HG03558 (cell line): ENCODE measurements around the gene NEK6.

Experiments
- ATAC-seq: cut with Tn5 transposase; IDR thresholded peaks from one replicate; pipeline ENCODE4 v1.9.1; 2021; ENCODE audit warnings: moderate number of reproducible peaks; ENCODE audit not compliant: unreplicated experiment; ENCODE audit errors: extremely low read depth

The NEK6 gene

DNA sequence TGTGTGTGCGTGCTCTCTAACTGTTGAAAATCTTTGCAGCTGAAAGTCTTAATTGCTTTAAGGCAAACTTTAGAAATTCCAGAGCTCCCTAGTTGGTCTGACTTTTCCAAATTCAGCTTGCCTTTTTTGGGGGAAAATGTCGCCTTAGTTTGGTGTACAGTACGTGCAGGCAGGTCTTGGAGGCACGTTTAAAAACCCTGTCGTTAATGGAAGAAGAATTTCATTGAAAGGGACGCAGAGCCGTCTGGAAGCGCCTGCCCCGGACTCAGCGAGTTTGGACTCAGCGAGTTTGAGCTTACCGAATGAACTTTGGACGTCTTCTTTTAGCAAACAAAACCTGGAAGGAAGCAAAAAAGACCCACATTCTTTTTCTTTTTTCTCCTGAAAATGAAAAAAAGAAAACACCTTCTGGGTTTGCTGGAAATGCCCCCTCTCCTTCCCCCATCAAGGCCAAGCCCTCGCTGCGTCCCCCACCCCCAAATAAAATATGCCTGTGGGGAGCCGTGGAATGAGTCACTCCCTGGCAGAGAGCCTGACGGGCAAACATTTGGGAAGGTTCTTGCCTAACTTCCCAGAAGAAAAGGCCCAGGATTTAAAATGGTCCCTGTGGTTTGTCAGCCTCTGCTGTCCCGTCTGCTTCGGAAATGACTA is 1.5 kb downstream of the NEK6 start:
- no peak for ATAC-seq

DNA sequence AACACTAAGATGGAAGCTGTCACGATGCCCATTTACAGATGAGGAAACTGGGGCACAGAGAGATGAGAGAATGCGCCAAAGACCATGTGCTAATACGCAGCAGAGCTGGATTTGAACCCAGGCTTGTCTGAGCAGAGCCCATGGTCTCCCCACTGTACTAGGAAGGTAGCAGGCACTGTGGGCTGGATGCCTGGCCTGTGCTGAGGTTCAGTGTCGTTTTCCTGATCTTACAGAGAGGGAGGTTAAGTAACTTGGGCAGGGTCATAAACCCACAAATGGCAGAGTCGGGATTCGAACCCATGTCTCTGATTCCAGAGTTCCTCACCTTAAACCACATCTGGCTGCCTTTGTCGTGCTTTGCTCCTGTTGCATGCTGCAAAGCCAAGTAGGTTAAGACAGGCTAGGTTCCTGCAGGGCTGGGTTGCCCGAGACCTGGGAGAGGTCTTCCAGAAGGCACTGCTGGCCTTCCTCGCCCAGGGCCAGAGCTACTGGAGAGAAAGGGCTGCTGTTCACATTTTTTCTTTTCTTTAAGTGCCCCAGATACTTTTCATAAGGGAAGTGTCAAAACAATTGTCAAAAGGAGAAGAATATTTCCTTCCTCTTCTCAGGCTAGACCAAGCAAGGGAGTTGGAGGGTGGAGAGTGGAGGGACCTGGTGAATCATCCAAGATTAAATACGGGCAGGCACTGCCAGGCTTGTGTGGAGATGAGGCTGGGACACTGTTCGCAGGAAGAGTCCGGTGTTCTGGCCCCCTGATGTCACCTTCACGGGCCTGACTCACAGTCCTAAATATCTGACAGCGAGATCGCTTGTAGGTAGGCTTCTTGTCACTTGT is 3.2 kb downstream of the NEK6 start:
- no peak for ATAC-seq

DNA sequence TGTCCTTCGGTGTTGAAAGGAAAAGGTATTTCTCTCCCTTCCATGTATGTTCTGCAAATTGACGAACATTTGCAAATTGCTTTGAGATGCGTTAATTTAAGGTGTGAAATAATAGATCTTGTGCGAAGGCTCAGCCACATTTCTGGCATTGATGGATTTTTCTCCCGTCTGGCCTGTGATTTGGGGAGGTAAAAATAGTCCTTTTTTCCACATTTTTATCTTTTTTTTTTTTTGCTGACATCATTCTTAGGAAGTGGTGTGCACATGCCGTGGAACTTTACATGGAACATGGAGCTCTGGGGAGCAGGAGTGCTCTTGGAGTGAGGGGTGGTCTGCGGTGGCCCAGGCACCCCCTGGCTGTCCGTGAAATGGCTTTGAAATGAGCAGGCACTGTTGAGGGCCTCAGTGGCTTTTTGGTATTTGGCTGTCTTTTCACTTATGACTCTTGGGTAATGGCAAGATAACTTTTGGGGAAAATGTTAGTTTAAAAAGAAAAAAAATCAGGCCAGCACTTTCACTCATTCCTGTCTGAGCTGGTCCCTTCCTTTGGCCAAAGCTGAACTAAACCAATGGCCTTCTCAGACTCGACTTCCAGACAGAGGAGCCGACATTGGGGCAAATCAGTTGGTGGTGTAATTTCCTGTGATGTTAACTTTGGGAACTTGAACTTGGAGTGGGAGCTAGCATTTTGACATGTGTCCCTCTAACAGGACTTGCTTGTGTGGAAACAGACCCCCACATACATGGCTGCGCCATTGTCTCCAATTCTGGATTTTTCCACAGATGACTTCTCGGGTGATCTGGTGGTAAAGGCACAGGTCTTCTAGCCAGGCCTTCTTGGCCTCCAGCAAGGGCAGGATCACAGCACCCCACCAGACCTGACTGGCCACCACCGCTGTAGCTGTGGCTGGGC is 4.2 kb downstream of the NEK6 start:
- no peak for ATAC-seq

DNA sequence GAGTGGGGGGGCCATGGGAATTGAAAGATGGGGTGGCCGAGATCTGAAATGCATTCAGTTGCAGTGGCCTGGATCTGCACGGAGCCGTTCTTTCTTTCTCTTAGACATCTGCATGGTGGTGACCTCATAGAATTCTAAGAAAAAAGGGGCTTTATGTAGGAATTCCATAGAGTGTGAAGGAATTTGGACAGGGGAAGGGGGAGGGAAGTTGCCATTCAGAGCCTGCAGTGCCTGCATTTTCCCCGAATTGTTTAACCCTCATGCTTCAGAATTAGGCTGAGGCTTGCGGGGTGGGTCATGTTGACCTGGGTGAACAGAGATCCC is 4.9 kb downstream of the NEK6 start:
- ATAC-seq, result no peak

DNA sequence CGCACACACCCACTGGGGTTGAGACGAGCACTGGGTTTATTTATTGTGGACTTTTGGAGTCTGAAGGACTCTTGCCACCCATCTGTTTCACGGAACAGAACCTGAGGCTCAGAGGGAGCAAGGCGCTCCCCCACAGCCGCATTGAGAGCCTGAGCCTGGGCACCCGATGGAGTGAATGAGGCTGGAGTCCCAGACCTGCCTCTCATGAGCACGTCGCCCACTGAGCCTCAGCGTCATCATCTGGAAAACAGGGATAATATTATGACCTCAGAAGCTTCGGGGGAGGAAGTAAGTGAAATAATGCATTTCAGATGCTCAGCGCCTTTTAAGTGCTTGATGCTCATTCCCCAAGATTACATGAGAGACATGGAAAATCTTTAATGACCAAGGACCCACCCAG is 5.5 kb downstream of the NEK6 start:
- ATAC-seq, result no peak

DNA sequence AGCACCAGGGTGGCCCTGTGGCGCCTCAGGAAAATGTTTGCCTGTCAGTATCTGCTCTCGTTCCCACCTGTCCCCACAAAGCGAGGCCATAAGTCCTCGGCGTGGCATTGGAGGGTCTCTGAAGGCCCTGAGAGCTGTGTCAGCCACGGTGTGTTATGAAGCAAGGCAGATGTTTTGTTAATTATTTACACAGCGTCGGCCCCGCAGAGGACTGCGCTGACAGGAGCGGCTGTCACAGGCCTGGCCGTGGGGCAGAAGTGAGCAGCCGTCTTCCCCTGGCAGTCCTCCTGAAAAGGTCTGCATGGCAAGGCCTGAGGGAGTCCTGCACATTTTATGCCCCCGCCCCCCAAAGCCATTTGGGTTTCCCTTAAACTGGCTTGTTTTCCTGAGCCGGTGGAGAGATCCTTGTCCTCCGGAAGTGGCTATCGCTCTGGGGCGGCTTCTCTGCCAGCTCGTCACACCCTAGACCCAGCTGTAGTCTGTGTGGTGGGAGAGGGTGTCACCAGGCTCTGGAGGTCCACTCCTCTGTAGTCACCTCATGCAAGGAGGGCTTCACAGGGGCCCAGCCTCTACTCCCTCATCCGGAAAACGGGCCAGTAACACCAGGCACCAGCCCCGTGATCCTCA is 6.2 kb downstream of the NEK6 start:
- ATAC-seq, result no peak

DNA sequence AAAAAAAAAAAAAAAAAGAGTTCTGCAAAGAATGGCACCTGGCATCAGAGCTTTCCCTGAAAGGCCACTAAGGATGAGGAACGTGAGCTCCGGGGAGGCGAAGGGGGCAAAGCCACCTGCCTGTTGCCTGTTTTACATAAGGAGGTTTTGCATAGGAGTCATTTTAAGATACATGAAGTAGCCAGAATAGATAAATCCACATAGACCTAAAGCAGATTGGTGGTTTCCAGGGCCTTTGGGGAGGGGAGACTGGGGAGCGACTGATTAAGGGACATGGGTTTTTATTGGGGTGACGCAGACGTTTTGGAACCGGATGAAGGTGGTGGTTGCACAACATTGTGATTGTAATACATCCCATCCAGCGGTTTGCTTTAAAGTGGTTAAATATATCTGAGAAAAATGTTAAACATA is 7.1 kb downstream of the NEK6 start:
- ATAC-seq, result peak; percentile 60

DNA sequence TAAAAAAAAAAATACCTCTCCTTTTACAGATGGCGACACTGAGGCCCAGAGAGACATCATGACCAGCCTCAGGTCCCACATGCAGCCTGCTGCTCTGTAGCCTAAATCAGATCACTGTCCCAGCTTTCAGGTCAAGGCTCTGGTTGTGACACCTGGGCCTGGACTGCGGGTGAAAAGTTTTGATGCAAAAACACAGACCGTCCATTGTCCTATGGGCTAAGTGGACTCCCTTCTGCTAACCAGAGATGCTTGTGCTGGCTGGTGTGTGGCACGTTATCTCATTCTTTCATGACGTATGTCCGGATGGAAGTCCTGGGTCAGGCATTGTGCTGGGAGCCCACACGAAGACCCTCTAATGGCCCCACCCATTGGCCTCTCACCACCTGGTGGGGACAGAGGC is 7.8 kb downstream of the NEK6 start:
- ATAC-seq, result no peak

DNA sequence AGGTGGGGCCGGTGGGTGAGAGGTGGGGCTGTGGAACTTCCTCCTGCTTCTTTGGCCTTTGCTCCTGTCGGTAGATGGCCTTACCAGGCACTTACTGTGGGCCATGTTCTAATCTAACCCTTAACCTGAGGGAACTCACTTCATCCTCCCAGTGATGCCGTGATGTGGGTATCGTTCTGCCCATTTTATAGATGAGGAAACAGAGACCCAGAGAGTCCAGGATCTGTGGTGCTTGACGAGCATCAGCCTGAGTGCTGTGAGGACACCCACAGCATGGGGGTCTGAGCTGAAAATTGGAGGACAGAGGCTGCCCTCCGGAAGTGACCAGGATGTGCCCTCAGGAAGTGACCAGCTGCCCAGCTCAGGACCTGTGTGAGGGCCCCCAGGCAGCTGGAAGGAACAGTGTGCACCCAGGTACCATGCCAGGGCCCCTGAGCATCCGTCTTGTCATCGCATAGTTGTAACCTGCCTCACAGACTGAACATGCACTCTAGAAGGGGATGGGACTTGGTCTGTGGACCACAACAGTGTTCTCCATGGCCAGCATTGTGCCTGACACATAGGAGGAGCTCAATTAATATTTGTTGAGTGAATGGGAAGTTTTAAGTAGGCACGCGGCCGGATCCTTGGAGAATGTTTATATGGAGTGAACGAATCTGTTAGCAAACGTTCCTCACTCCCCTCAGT is 8.5 kb downstream of the NEK6 start:
- ATAC-seq, result no peak

DNA sequence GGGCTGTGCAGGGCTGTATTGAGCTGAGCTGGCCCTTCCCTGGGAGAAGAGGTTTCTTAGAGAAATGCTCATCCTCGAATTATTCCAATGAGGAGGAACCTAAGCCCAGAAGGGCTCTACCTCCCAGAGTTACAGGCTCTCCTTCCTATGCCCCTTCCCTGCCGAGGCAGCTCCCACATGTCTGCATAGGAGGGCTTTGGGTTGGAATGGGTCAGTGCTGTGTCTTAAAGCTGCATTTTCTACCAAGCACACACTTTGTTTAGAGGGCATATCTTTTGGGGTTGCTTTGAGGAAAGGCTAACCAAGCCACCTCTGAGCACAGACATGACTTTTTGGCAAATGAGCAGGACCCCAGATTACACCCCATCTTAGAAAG is 9.1 kb downstream of the NEK6 start:
- ATAC-seq, result no peak

DNA sequence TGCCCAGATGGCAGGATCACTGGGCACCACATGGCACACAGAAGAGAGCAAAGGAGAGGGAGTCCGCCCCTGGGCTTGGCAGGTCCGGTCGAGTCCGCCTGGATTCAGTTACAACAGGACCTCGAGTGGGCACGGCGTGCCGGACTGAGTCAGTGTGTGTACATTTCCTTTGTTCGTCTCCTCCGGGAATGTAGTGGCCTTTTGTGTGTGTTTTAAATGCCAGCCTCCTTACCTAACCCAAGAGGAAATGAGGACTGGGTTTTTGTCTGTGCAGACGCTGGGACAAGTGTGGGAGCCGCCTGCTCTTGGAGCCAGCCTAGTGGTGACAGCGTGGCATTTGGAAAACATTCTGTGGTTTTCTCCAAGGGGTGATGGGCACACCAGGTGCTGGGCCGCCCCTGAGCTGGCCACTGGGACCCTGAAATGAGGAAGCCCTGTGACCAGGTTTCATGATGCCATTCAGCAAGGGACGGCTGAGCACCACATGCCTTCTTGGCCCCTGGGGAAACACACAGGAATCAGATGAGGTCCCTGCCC is 9.6 kb downstream of the NEK6 start:
- ATAC-seq, result no peak

DNA sequence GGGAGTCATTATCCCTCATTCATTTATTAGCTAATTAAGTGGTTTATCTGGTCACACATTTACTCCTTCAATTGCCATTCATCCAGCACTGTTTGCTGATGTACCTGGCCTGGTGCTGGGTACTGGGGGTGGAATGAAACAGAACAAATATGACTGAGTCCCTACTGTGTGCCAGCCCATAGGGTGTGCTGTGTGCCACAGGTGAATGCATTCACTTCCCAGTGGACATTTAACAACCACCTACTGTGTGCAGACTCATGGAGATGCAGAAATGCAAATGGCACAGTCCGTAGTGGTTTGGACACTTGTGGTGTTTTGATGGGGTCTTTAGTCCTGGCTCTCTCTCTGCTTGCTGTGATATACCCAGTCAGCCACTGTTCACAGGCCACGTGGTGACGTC is 10.5 kb downstream of the NEK6 start:
- no peak for ATAC-seq

DNA sequence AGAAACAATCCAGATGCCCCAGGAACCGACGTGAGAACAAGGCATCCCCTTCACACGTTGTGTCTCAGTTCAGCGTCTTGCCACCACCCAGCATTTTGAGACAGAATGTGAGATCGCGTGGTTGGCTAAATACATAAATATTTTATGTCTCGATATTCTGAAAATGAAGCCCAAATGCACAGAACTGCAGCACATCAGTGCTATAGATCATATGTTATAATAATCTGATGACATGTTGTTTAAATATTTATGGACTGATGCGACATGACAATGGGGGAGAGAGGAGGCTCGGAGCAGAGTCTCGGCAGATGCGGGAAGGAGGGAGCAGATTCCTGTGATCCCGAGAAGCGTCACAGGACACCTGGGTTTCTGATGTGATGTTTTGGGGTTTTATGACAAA is 10.9 kb downstream of the NEK6 start:
- ATAC-seq, result no peak

DNA sequence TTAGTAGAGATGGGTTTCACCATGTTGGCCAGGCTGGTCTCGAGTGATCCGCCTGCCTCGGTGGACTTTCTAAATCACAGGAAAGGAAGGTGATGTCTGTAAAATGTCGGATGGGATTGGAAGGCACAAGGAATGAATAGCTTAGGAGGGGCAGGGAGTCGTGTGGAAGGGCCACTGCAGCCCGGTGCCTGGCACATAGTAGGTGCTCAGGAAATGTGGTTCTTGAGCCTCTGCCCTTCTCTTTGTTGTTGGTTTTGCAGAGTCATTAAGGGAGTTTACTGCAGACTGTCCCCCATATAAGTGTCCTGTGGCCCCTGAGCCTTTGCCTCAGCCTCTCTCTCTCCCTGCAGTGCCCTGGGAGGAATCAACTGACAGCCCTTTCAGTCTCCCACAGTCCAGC is 11.8 kb downstream of the NEK6 start:
- no peak for ATAC-seq

DNA sequence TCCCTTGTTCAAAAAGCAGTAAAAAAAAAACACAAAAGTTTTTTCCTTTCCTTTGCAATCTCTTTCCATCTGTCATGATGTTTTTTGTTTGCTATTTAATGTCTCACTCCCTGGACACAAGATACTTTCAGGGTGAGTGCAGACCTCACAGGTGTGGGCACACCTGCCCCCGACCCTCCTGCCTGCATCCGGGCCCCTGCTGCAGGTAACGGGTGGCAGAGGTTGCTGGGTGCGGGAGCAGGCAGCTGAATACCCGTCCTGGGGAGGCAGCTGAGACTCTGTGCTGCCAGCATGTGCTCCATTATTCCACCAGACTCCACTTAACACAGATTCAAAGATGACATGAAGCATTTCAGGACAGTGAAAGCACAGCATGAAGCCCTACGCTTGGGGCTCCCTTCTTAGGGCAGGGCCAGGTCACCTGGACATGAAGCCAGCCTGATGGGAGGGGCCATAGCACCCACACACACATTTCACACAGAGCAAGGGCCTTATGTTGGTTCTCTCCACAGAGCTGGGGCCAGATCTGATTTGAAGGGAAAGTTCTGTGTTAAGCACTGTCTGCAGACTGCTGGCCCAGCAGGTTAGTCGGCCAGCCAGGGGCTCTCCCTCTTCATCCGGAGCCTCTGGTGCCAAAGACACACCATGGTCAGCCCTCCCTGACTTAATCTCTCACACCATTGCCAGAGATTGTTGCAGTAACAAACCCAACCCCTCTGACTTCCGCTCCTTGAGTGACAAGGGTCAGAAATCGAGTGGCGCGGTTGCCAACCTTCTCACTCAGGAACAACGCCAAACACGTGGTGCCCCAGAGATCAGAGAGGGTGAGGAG is 13.0 kb downstream of the NEK6 start:
- no peak for ATAC-seq

DNA sequence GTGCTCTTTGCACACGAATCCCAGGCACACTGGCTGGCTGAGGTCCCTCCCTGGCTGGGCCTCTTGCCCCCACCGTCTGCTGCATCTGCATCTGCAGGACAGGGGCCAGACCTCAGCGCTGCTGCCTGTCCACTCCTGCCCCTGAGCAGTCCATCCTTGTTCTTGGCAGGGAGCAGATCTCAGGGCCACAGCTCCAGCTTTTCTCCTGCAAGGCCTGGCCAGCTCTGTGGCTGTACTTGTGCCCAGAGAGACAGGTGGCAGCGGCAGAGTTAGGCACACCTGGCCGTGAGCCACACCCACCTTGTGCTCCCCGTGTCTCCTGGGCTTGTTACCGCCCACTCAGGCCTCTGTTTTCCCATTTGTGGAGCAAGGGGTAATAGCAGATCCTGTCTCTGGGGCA is 13.9 kb downstream of the NEK6 start:
- no peak for ATAC-seq

DNA sequence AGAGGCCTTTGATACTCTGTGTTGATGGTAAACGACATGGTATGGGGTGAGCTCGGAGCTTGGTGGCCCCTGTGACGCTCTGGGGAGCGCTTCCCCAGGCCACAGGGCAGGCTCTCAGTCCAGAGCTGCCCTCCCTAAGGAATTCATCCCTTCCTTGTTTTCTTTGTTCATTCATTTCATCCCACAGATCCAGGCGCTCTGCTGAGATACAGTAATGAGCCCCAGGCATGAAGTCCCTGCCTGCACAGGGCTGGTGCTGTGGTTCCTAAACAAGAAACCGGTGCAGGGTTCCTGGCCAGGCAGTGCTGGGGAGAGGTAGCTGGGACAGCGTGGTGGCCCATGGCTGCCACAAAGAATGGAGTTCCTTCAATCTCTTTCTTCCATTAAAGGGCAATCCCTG is 14.4 kb downstream of the NEK6 start:
- no peak for ATAC-seq

DNA sequence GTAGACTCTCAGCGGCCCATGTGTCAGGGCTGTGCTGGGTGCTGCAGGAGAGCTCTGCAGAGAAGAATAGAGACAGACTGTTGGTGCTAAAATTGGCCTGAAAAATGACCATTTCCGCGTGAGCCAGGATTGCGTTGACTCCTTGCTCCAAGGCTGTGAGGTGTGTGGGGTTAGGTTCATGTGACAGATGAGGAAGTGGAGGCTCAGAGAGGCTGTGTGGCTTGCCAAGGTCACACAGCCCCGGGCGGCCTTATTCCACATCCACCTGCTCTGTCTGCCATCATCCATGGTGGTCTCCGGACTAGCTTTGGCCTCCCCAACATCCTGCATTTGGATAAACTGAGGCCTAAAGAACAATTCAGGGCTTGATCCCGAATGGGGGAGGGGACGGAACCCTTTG is 15.2 kb downstream of the NEK6 start:
- no peak for ATAC-seq
